ENCODE measurements around the gene EIF5AL1. TPM values are rescaled to one million over a fixed set of nuclear protein-coding genes. Genes with fewer than 3 reads are reported as not detected.

The EIF5AL1 gene
- total and polyA plus RNA-seq, 2 of the 4 experiments (the other 2 are of a cell fraction) = 1.1 to 1.4 TPM

GRCh38 chr10:79542626-79543025, 30.3 kb downstream of the EIF5AL1 start:
- intact Hi-C loops (cut with micrococcal nuclease) (loop anchor here (10.0 kb wide), 1 partner anchor 592 kb away; the partner anchor contains the start of gene PLAC9), in situ Hi-C loops (cut with MboI; ENCODE audit: low sequenced_read_pairs) (no loop called here), dilution Hi-C loops (cut with HindIII; ENCODE audit: low sequenced_read_pairs, unreplicated experiment) (no loop called here)
- H3K27me3 ChIP-seq (ENCODE audit: control insufficient read depth, insufficient read depth, low read length) = peaks cover 12% of the 10 kb centered on the region
- no CpG with 5 or more reads among the region's 2 CpGs for WGBS, 2 experiments (ENCODE audit: extremely low coverage in 2 of 2, insufficient read length in 1 of 2)
- no peak overlapping the region for H2BK5ac ChIP-seq (ENCODE audit: low read depth, low read length, poor library complexity, severe bottlenecking)
- H3K9me3 ChIP-seq (ENCODE audit: control insufficient read depth, insufficient read depth, low read length) = no peaks in the 10 kb centered on the region
- H2AK5ac ChIP-seq (ENCODE audit: low read depth, low read length) = no peak overlapping the region
- no peak overlapping the region for H2AK9ac ChIP-seq (replicated peaks; ENCODE audit: low read depth, low read length, poor library complexity)
- H2BK120ac ChIP-seq (ENCODE audit: low read depth, low read length) = no peak overlapping the region
- H3K9me1 ChIP-seq (ENCODE audit: insufficient read depth, low read length) = no peaks in the 10 kb centered on the region
- no peak overlapping the region for H4K8ac ChIP-seq (ENCODE audit: low read depth in 2 of 2, low read length in 2 of 2)
- H2BK15ac ChIP-seq (ENCODE audit: low read depth, low read length) = no peak overlapping the region
- H3K79me1 ChIP-seq (ENCODE audit: low read depth in 1 of 2, low read length in 2 of 2) = no peaks in the 10 kb centered on the region
- H3K23ac ChIP-seq (ENCODE audit: low read depth, low read length) = no peak overlapping the region
- H3K4me1 ChIP-seq (ENCODE audit: control insufficient read depth, insufficient read depth, low read length) = no peaks in the 10 kb centered on the region
- no peak overlapping the region for H3K9ac ChIP-seq (ENCODE audit: low read depth, low read length)
- no peaks in the 10 kb centered on the region for H4K20me1 ChIP-seq (ENCODE audit: insufficient read depth, low read length)
- DNase-seq (no peak), ATAC-seq (ENCODE audit: low read depth) (no peak)
- H3K56ac ChIP-seq (ENCODE audit: extremely low read depth, insufficient read depth, low read length) = no peak overlapping the region
- no peak overlapping the region for H2BK20ac ChIP-seq (ENCODE audit: low read depth, low read length)
- no peak overlapping the region for H3K4me2 ChIP-seq (ENCODE audit: low read depth, low read length)
- H4K5ac ChIP-seq (ENCODE audit: low read depth, low read length) = no peak overlapping the region
- H2AFZ ChIP-seq (replicated peaks; ENCODE audit: low read length, poor library complexity) = no peak overlapping the region
- H3K4me3 ChIP-seq (ENCODE audit: insufficient read depth, low read depth, low read length) = no peak overlapping the region
- CTCF ChIA-PET = no interaction called here
- no peak overlapping the region for H3K14ac ChIP-seq (replicated peaks; ENCODE audit: low read depth, low read length)
- no peak overlapping the region for H4K91ac ChIP-seq (ENCODE audit: insufficient read depth, low read depth, low read length)
- no peaks in the 10 kb centered on the region for H3K36me3 ChIP-seq (ENCODE audit: control insufficient read depth, insufficient read depth, low read length)
- H3K27ac ChIP-seq (ENCODE audit: insufficient read depth, low read length) = no peak overlapping the region
- no peak for TF ChIP-seq RCOR1 (IDR thresholded peaks at IDR 0.05; ENCODE audit: insufficient replicate concordance, low read length)
- no peak for TF ChIP-seq BHLHE40 (IDR thresholded peaks at IDR 0.05; ENCODE audit: low read depth, low read length)
- TF ChIP-seq SMC3 (IDR thresholded peaks at IDR 0.05; ENCODE audit: low read depth, low read length) = no peak
- TF ChIP-seq USF2 (IDR thresholded peaks at IDR 0.05; ENCODE audit: low read depth, low read length) = no peak
- no peak for TF ChIP-seq CTCF (conservative IDR thresholded peaks at IDR 0.05; ENCODE audit: low read depth, low read length)
- no peak for TF ChIP-seq POLR2A (IDR thresholded peaks at IDR 0.05; ENCODE audit: low read depth, low read length)
- TF ChIP-seq MXI1 (IDR thresholded peaks at IDR 0.05; ENCODE audit: borderline replicate concordance, low read depth, low read length) = no peak
- TF ChIP-seq CHD1 (IDR thresholded peaks at IDR 0.05; ENCODE audit: low read depth, low read length) = no peak
- no peak for TF ChIP-seq ELK1 (IDR thresholded peaks at IDR 0.05; ENCODE audit: borderline replicate concordance, low read depth, low read length)
- TF ChIP-seq RFX5 (IDR thresholded peaks at IDR 0.05; ENCODE audit: low read depth, low read length) = no peak
- no peak for TF ChIP-seq NFE2L2 (IDR thresholded peaks at IDR 0.05; ENCODE audit: low read depth, low read length)
- TF ChIP-seq MAFK (IDR thresholded peaks at IDR 0.05; ENCODE audit: low read depth, low read length) = no peak
- no peak for TF ChIP-seq CEBPB (IDR thresholded peaks at IDR 0.05; ENCODE audit: low read depth, low read length)
- no peak for TF ChIP-seq MAZ (IDR thresholded peaks at IDR 0.05; ENCODE audit: borderline replicate concordance, low read depth, low read length)
- TF ChIP-seq RAD21 (IDR thresholded peaks at IDR 0.05; ENCODE audit: low read length) = no peak
- no peak for TF ChIP-seq FOS (IDR thresholded peaks at IDR 0.05; ENCODE audit: low read depth, low read length)
- H3K4ac ChIP-seq (ENCODE audit: low read depth, low read length) = no peak overlapping the region
- POLR2A ChIA-PET (ENCODE audit: unreplicated experiment) = no interaction called here
- BruUV-seq (replicated peaks) = no TSS peak
- no peak overlapping the region for H3K18ac ChIP-seq (ENCODE audit: low read depth, low read length)

Measured in IMR-90 (cell line).